Thyroid gland (tissue), 4 donors: ENCODE results near the gene NYAP2. TPM values are rescaled to one million over a fixed set of nuclear protein-coding genes. Genes with fewer than 3 reads are reported as not detected.

ENCODE experiments used
- DNase-seq, 2 donors: peaks; one replicate each; pipeline ENCODE4 v3.0.0-alpha.2; 2019
- H3K27ac ChIP-seq, 3 donors: fragments of 200-600 bp; sonication (generic); 1 replicate in 2 of 3; 2 replicates in 1 of 3; pipeline ENCODE4 v1.5.1; 2016 to 2019; ENCODE audit warnings: mild to moderate bottlenecking in 1 of 3, moderate library complexity in 1 of 3
- H3K27me3 ChIP-seq: fragments of 200-600 bp; sonication (generic); one replicate; pipeline ENCODE4 v1.5.1; 2019
- H3K36me3 ChIP-seq, 2 donors: fragments of 200-600 bp; sonication (generic); one replicate each; pipeline ENCODE4 v1.5.1; 2016 to 2019
- H3K4me1 ChIP-seq, 2 donors: fragments of 200-600 bp; sonication (generic); one replicate each; pipeline ENCODE4 v1.5.1; 2017 to 2019
- H3K4me3 ChIP-seq, 3 donors: fragments of 200-600 bp; sonication (generic); replicated peaks in 1 of 3; 1 replicate in 2 of 3; 2 replicates in 1 of 3; pipeline ENCODE4 v1.5.1; 2016; ENCODE audit warnings: mild to moderate bottlenecking in 1 of 3
- H3K9me3 ChIP-seq: fragments of 200-600 bp; sonication (generic); one replicate; pipeline ENCODE4 v1.5.1; 2017
- CTCF ChIP-seq, 6 experiments: fragments of 200-600 bp in 3 of 6; fragments of 450-650 bp in 3 of 6; sonication (generic) in 3 of 6; IDR thresholded peaks; one replicate each; pipeline ENCODE4 v1.5.1; 2016 to 2019; ENCODE audit warnings: antibody characterized with exemption in 6 of 6, mild to moderate bottlenecking in 2 of 6, inconsistent platforms in 1 of 6, moderate library complexity in 1 of 6
- POLR2A ChIP-seq, 2 donors: fragments of 450-650 bp; IDR thresholded peaks; one replicate each; pipeline ENCODE4 v1.6.1; 2017; ENCODE audit warnings: antibody characterized with exemption in 2 of 2, mild to moderate bottlenecking in 2 of 2, moderate library complexity in 1 of 2
- WGBS, 2 donors: methylation state at CpG; one replicate each; pipeline ENCODE4 v1.1.5; 2017; 5-methylcytosine and 5-hydroxymethylcytosine counted together
- intact Hi-C: fragments of 100-400 bp; cut with DNase I; formaldehyde crosslinking; loops from one replicate; pipeline ENCODE4 v1.15.1; 2023
- total RNA-seq, 4 donors: library from RNA; depleted of rRNA; stranded (reverse); fragments of >200 nt; gene quantifications; one replicate each; pipeline ENCODE4 v1.2.3, GENCODE V29; 2016

NYAP2 gene
- total RNA-seq, 4 donors from 2014 or later = not detected

DNA sequence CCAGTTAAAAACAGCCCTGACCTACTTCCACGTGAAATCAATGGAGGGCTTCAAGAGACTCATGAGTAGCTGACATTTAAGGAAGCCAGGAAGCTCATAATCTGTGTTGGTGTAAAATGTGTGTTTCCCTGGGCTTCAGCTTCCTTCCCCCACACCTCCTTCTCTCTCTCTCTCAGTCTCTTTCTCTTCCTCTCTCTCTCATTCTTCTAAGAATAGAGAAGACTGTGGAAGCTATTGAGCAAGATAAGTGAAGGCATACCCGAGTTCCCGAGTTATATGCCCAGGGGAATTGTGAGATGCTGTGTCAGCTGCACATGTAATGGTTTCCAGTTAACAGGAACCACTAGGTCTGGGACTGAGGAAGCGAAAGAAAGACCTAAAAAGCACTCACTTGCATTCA, 199.4 kb downstream of the NYAP2 start:
- Histone ChIP-seq H3K9me3 (no peaks in the 10 kb centered on the region), H3K27me3 (no peaks in the 10 kb centered on the region), H3K36me3 (no peaks in the 10 kb centered on the region), H3K4me1 (no peaks in the 10 kb centered on the region), H3K27ac (no peak overlapping the region), H3K4me3 (no peak overlapping the region)
- intact Hi-C loops = no loop called here
- no peak for DNase-seq
- WGBS, 2 donors = 66 to 77% methylated on average over 4 of the region's 4 CpGs
- TF ChIP-seq CTCF (IDR thresholded peaks at IDR 0.05) (no peak), POLR2A (IDR thresholded peaks at IDR 0.05) (no peak)

DNA sequence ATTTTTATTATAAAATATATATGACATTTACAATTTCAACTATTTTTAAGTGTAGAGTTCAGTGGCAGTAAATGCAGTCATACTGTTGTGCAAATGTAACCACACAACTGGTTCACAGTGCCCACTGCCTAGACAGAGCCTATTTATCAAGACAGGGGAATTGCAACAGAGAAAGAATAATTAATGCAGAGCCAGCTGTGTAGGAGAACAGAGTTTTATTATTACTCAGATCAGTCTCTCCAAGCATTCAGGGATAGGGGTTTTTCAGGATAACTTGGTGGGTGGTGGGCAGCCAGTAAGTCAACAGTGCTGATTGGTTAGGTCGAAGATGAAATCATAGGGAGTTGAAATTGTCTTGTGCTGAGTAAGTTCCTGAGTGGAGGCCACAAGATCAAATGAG, 200.3 kb downstream of the NYAP2 start:
- intact Hi-C loops = no loop called here
- TF ChIP-seq CTCF (IDR thresholded peaks at IDR 0.05) = no peak
- DNase-seq = no peak
- Histone ChIP-seq H3K9me3 (no peaks in the 10 kb centered on the region), H3K27me3 (no peaks in the 10 kb centered on the region), H3K36me3 (no peaks in the 10 kb centered on the region), H3K27ac (no peak overlapping the region), H3K4me1 (no peaks in the 10 kb centered on the region), H3K4me3 (no peak overlapping the region)
- WGBS, 2 donors = 91 to 93% methylated on average over 1 of the region's 1 CpG

DNA sequence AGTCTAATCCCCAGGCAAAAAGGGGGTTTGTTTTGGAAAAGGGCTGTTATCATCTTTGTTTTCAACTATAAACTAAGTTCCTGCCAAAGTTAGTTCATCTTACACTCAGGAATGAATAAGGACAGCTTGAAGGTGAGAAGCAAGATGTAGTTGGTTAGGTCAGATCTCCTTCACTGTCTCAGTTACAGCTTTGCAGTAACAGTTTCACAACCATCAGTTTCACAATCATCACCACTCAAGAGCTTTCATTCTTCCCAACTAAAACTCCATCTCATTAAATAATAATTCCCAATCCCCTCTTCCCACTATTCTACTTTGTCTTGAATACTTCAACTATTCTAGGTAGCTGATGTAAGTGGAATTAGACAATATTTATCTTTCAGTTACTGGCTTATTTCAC, 200.9 kb downstream of the NYAP2 start:
- DNase-seq = no peak
- Histone ChIP-seq H3K4me1 (no peaks in the 10 kb centered on the region), H3K27me3 (no peaks in the 10 kb centered on the region), H3K9me3 (no peaks in the 10 kb centered on the region), H3K36me3 (no peaks in the 10 kb centered on the region), H3K4me3 (no peak overlapping the region), H3K27ac (no peak overlapping the region)
- intact Hi-C loops = no loop called here
- TF ChIP-seq CTCF (IDR thresholded peaks at IDR 0.05) (no peak), POLR2A (IDR thresholded peaks at IDR 0.05) (no peak)

GRCh38 chr2:225600865-225601264, 201.4 kb downstream of the NYAP2 start:
- no peak for DNase-seq
- H3K9me3 ChIP-seq = no peaks in the 10 kb centered on the region
- 91 to 94% methylated on average over 4 of the region's 4 CpGs for WGBS, 2 donors
- no peak for TF ChIP-seq POLR2A (IDR thresholded peaks at IDR 0.05)
- TF ChIP-seq CTCF (IDR thresholded peaks at IDR 0.05) = no peak
- intact Hi-C loops = no loop called here
- no peaks in the 10 kb centered on the region for H3K36me3 ChIP-seq
- no peak overlapping the region for H3K4me3 ChIP-seq
- H3K27me3 ChIP-seq = no peaks in the 10 kb centered on the region
- H3K27ac ChIP-seq = no peak overlapping the region
- no peaks in the 10 kb centered on the region for H3K4me1 ChIP-seq

DNA sequence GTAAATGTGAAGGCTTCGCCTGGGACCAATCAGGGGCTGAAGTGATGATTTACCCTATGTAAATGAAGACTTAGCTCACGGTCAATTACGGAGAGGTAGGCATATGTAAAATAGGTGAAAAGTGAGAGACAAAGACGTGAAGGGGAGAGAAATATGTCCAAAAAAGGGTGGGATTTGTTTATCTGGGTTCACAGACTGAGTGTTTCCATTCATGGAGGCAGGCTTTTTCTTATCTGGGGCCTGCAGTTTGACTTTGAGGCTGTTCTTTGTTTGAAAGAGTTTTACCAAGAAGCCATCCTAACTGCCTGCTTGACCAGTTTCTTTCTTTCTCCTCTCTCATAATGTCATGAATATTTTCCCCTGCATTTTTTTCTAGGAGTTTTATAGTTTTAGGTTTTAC, 202.7 kb downstream of the NYAP2 start:
- TF ChIP-seq CTCF (IDR thresholded peaks at IDR 0.05) = no peak
- no peak for TF ChIP-seq POLR2A (IDR thresholded peaks at IDR 0.05)
- no peaks in the 10 kb centered on the region for H3K27me3 ChIP-seq
- intact Hi-C loops = no loop called here

More for the DNA sequence above, 202.7 kb downstream of the NYAP2 start:
- Histone ChIP-seq H3K36me3 (no peaks in the 10 kb centered on the region), H3K4me3 (no peak overlapping the region), H3K27ac (no peak overlapping the region), H3K4me1 (no peaks in the 10 kb centered on the region), H3K9me3 (no peaks in the 10 kb centered on the region)
- DNase-seq = no peak
- 82 to 87% methylated on average over 4 of the region's 4 CpGs for WGBS, 2 donors
